Endodermal cell (in vitro differentiated cells): ENCODE results near the gene EPHB1. TPM values are rescaled to one million over a fixed set of nuclear protein-coding genes. Genes with fewer than 3 reads are reported as not detected.

ENCODE experiments used
- DNase-seq: peaks from one replicate; pipeline ENCODE4 v3.0.0-alpha.2; 2017
- H3K27ac ChIP-seq: 2 replicates; pipeline ENCODE4 v1.5.1; 2013; ENCODE audit warnings: mild to moderate bottlenecking, low read depth, low read length, moderate library complexity
- H3K27me3 ChIP-seq: 2 replicates; pipeline ENCODE4 v1.6.1; 2013; ENCODE audit warnings: mild to moderate bottlenecking, low read length, moderate library complexity; ENCODE audit not compliant: insufficient read depth, control insufficient read depth, poor library complexity, severe bottlenecking
- H3K36me3 ChIP-seq: 2 replicates; pipeline ENCODE4 v1.7.0; 2013; ENCODE audit warnings: mild to moderate bottlenecking, low read length, moderate library complexity; ENCODE audit not compliant: control insufficient read depth, insufficient read depth
- H3K4me1 ChIP-seq: one replicate; pipeline ENCODE4 v1.7.0; 2013; ENCODE audit warnings: low read length; ENCODE audit not compliant: control insufficient read depth, insufficient read depth
- H3K4me3 ChIP-seq: 2 replicates; pipeline ENCODE4 v1.5.1; 2013; ENCODE audit warnings: mild to moderate bottlenecking, low read length, moderate library complexity
- H3K9ac ChIP-seq: 2 replicates; pipeline ENCODE4 v1.6.1; 2013; ENCODE audit warnings: mild to moderate bottlenecking, low read length, moderate library complexity; ENCODE audit not compliant: poor library complexity, severe bottlenecking; ENCODE audit errors: extremely low read depth
- H3K9me3 ChIP-seq: 2 replicates; pipeline ENCODE4 v1.6.1; 2013; ENCODE audit warnings: mild to moderate bottlenecking, low read length, moderate library complexity; ENCODE audit not compliant: control insufficient read depth
- H3K27ac Mint-ChIP-seq: 2 replicates; pipeline ENCODE4 v1.8.0; 2020; ENCODE audit warnings: mixed read lengths
- H3K27me3 Mint-ChIP-seq: 2 replicates; pipeline ENCODE4 v1.8.0; 2021; ENCODE audit warnings: mild to moderate bottlenecking, mixed read lengths; ENCODE audit not compliant: insufficient read depth
- H3K36me3 Mint-ChIP-seq: 2 replicates; pipeline ENCODE4 v1.8.0; 2020; ENCODE audit warnings: low read depth, mixed read lengths
- H3K4me1 Mint-ChIP-seq: 2 replicates; pipeline ENCODE4 v1.8.0; 2020; ENCODE audit warnings: mixed read lengths
- H3K4me3 Mint-ChIP-seq: 2 replicates; pipeline ENCODE4 v1.8.0; 2020; ENCODE audit warnings: mild to moderate bottlenecking, moderate library complexity, mixed read lengths
- H3K9me3 Mint-ChIP-seq: 2 replicates; pipeline ENCODE4 v1.8.0; 2020; ENCODE audit warnings: mild to moderate bottlenecking, mixed read lengths
- CTCF ChIP-seq: fragments of 200-600 bp; sonication (generic); conservative IDR thresholded peaks from 2 replicates; pipeline ENCODE4 v1.5.0; 2021; ENCODE audit warnings: antibody characterized with exemption, mild to moderate bottlenecking
- whole genome bisulfite sequencing, 2 experiments: methylation state at CpG; one replicate each; pipeline versions ENCODE4 v1.1.5 to v1.1.7; 2013; ENCODE audit warnings: missing lambda C conversion rate in 2 of 2, mixed read lengths in 1 of 2; ENCODE audit not compliant: insufficient coverage in 1 of 2, insufficient read length in 1 of 2; 5-methylcytosine and 5-hydroxymethylcytosine counted together
- total RNA-seq, 2 donors: library from RNA; stranded (reverse); fragmentation: NEBNext Ultra II Directional in 1 of 2; extraction: Animal tissue kit (Norgen Biotek cat#: 25700) in 1 of 2; gene quantifications; 2 replicates in 1 of 2; 3 replicates in 1 of 2; pipeline ENCODE4 v1.2.1, GENCODE V29; 2021

The EPHB1 gene
- total RNA-seq, 2 donors from 2014 or later = 2.9 to 3.6 TPM

GRCh38 chr3:135081451-135081850, 286.4 kb downstream of the EPHB1 start:
- Histone ChIP-seq H3K36me3 (no peaks in the 10 kb centered on the region), H3K27me3 (peaks cover 16% of the 10 kb centered on the region), H3K27ac (no peak overlapping the region), H3K4me1 (no peaks in the 10 kb centered on the region), H3K9ac (no peak overlapping the region), H3K9me3 (no peaks in the 10 kb centered on the region), H3K4me3 (no peak overlapping the region)
- WGBS, 2 experiments = 75 to 82% methylated on average over 1 to 2 of the region's 2 CpGs
- no peaks in the 10 kb centered on the region for H3K9me3 Mint-ChIP-seq
- no peak overlapping the region for H3K27ac Mint-ChIP-seq
- H3K27me3 Mint-ChIP-seq = peaks cover 22% of the 10 kb centered on the region
- no peak overlapping the region for H3K4me3 Mint-ChIP-seq
- TF ChIP-seq CTCF = no peak
- no peaks in the 10 kb centered on the region for H3K4me1 Mint-ChIP-seq
- no peak for DNase-seq
- H3K36me3 Mint-ChIP-seq = no peaks in the 10 kb centered on the region

- Histone ChIP-seq H3K4me1 (no peaks in the 10 kb centered on the region), H3K9me3 (no peaks in the 10 kb centered on the region), H3K4me3 (no peak overlapping the region), H3K27ac (no peak overlapping the region), H3K27me3 (peaks cover 16% of the 10 kb centered on the region), H3K9ac (no peak overlapping the region), H3K36me3 (no peaks in the 10 kb centered on the region)
- no peaks in the 10 kb centered on the region for H3K4me1 Mint-ChIP-seq
- 94 to 100% methylated on average over 2 to 5 of the region's 5 CpGs for WGBS, 2 experiments
- TF ChIP-seq CTCF = no peak
- no peaks in the 10 kb centered on the region for H3K36me3 Mint-ChIP-seq
- no peaks in the 10 kb centered on the region for H3K9me3 Mint-ChIP-seq
- DNase-seq = no peak
- H3K27ac Mint-ChIP-seq = no peak overlapping the region
- H3K27me3 Mint-ChIP-seq = peaks cover 22% of the 10 kb centered on the region
- H3K4me3 Mint-ChIP-seq = no peak overlapping the region
Measured at GRCh38 chr3:135081856-135082434, 286.9 kb downstream of the EPHB1 start.

- H3K36me3 ChIP-seq = no peaks in the 10 kb centered on the region
- no peaks in the 10 kb centered on the region for H3K4me1 ChIP-seq
- Mint-ChIP-seq H3K27ac (no peak overlapping the region), H3K36me3 (no peaks in the 10 kb centered on the region), H3K4me1 (no peaks in the 10 kb centered on the region), H3K27me3 (peaks cover 20% of the 10 kb centered on the region), H3K9me3 (no peaks in the 10 kb centered on the region), H3K4me3 (no peak overlapping the region)
- no peak for TF ChIP-seq CTCF
- H3K27ac ChIP-seq = no peak overlapping the region
- H3K9me3 ChIP-seq = no peaks in the 10 kb centered on the region
- DNase-seq = no peak
- peaks cover 16% of the 10 kb centered on the region for H3K27me3 ChIP-seq
- WGBS, 2 experiments = 83 to 86% methylated on average over 7 of the region's 7 CpGs
- H3K9ac ChIP-seq = no peak overlapping the region
- no peak overlapping the region for H3K4me3 ChIP-seq
Measured at GRCh38 chr3:135082706-135083105, 287.6 kb downstream of the EPHB1 start.
